ENCODE data around the gene DLG1. TPM values are rescaled to one million over a fixed set of nuclear protein-coding genes. Genes with fewer than 3 reads are reported as not detected.

DLG1 gene
- polyA plus RNA-seq, 1 donor from 2014 or later, result 43.9 TPM

GRCh38 chr3:197248341-197248740 lies 50.1 kb downstream of the DLG1 start:
- Histone ChIP-seq H3F3A (ENCODE audit: insufficient read depth, low read length, poor library complexity, severe bottlenecking) (no peaks in the 10 kb centered on the region), H4K20me1 (ENCODE audit: insufficient read depth) (no peaks in the 10 kb centered on the region), H3K27ac (ENCODE audit: low read length) (no peak overlapping the region), H3K4me3 (ENCODE audit: low read length) (no peak overlapping the region), H3K9me2 (ENCODE audit: insufficient read depth, low read length) (no peaks in the 10 kb centered on the region), H3K36me3 (ENCODE audit: insufficient read depth, low read length) (no peaks in the 10 kb centered on the region), H3K9me3 (ENCODE audit: low read length) (no peaks in the 10 kb centered on the region), H3K4me2 (ENCODE audit: low read length) (no peak overlapping the region), H3K9ac (ENCODE audit: low read length) (no peak overlapping the region), H3K27me3 (ENCODE audit: insufficient read depth, low read depth, low read length) (no peaks in the 10 kb centered on the region), H2AFZ (ENCODE audit: low read depth, low read length) (no peak overlapping the region), H3K79me2 (replicated peaks; ENCODE audit: insufficient read depth, low read length) (peaks cover 33% of the 10 kb centered on the region)
- TF ChIP-seq POLR2AphosphoS5 (IDR thresholded peaks at IDR 0.05) (no peak), REST (IDR thresholded peaks at IDR 0.05; ENCODE audit: borderline replicate concordance) (no peak), CTCF (IDR thresholded peaks at IDR 0.05; ENCODE audit: poor library complexity, severe bottlenecking) (no peak), SMC3 (conservative IDR thresholded peaks at IDR 0.05; ENCODE audit: poor library complexity) (no peak), EP300 (conservative IDR thresholded peaks at IDR 0.05; ENCODE audit: poor library complexity, severe bottlenecking) (no peak), MXI1 (conservative IDR thresholded peaks at IDR 0.05; ENCODE audit: poor library complexity, severe bottlenecking) (no peak), TAF1 (IDR thresholded peaks at IDR 0.05; ENCODE audit: low read depth) (no peak), EZH2 (IDR thresholded peaks at IDR 0.05; ENCODE audit: borderline replicate concordance, insufficient read depth, low read length, poor library complexity, severe bottlenecking) (no peak), RAD21 (conservative IDR thresholded peaks at IDR 0.05) (no peak)

GRCh38 chr3:197244751-197245150 lies 53.7 kb downstream of the DLG1 start:
- no peak overlapping the region for H3K4me2 ChIP-seq (ENCODE audit: low read length)
- no peak overlapping the region for H3K4me3 ChIP-seq (ENCODE audit: low read length)
- H3K27me3 ChIP-seq (ENCODE audit: insufficient read depth, low read depth, low read length), result no peaks in the 10 kb centered on the region
- no peak overlapping the region for H3K27ac ChIP-seq (ENCODE audit: low read length)
- no peaks in the 10 kb centered on the region for H3F3A ChIP-seq (ENCODE audit: insufficient read depth, low read length, poor library complexity, severe bottlenecking)
- no peaks in the 10 kb centered on the region for H3K36me3 ChIP-seq (ENCODE audit: insufficient read depth, low read length)
- H3K9ac ChIP-seq (ENCODE audit: low read length), result no peak overlapping the region
- H3K9me3 ChIP-seq (ENCODE audit: low read length), result no peaks in the 10 kb centered on the region
- TF ChIP-seq EP300 (conservative IDR thresholded peaks at IDR 0.05; ENCODE audit: poor library complexity, severe bottlenecking), result no peak
- TF ChIP-seq EZH2 (IDR thresholded peaks at IDR 0.05; ENCODE audit: borderline replicate concordance, insufficient read depth, low read length, poor library complexity, severe bottlenecking), result no peak
- TF ChIP-seq RAD21 (conservative IDR thresholded peaks at IDR 0.05), result no peak
- TF ChIP-seq REST (IDR thresholded peaks at IDR 0.05; ENCODE audit: borderline replicate concordance), result no peak
- TF ChIP-seq CTCF (IDR thresholded peaks at IDR 0.05; ENCODE audit: poor library complexity, severe bottlenecking), result no peak
- no peak for TF ChIP-seq MXI1 (conservative IDR thresholded peaks at IDR 0.05; ENCODE audit: poor library complexity, severe bottlenecking)
- no peak for TF ChIP-seq SMC3 (conservative IDR thresholded peaks at IDR 0.05; ENCODE audit: poor library complexity)
- no peak for TF ChIP-seq POLR2AphosphoS5 (IDR thresholded peaks at IDR 0.05)
- TF ChIP-seq TAF1 (IDR thresholded peaks at IDR 0.05; ENCODE audit: low read depth), result no peak
- H4K20me1 ChIP-seq (ENCODE audit: insufficient read depth), result no peaks in the 10 kb centered on the region
- H3K9me2 ChIP-seq (ENCODE audit: insufficient read depth, low read length), result no peaks in the 10 kb centered on the region
- H2AFZ ChIP-seq (ENCODE audit: low read depth, low read length), result no peak overlapping the region
- peaks cover 30% of the 10 kb centered on the region for H3K79me2 ChIP-seq (replicated peaks; ENCODE audit: insufficient read depth, low read length)

Measured in neural cell (in vitro differentiated cells).